ENCODE measurements around the gene OSBPL9.

Gene OSBPL9

GRCh38 chr1:51734896-51735745, 118.2 kb downstream of the OSBPL9 start:
- no peak for DNase-seq (ENCODE audit: low read depth, low spot score)

- no peak for DNase-seq (ENCODE audit: low read depth, low spot score)
Measured at GRCh38 chr1:51735746-51736254, 118.9 kb downstream of the OSBPL9 start.

DNA sequence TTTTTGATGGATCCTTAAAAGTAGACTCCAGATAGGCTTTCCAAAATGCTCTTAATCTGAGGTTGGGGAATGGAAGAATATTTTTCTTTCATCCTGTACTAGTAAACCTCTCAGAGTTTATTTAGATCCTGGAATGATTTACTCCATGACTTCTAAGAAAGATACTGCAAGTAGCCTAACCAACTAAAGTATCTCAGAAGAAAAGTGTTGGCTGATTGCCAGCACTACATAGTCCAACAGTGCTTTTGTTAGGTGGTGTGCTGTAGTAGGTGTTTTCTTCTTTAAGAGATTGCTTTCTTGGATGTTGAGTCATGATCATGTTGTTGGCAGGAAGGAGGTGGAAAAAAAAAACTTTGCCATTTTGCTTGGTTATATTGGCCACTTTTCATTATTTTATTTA, 119.8 kb downstream of the OSBPL9 start:
- no peak for DNase-seq (ENCODE audit: low read depth, low spot score)

DNA sequence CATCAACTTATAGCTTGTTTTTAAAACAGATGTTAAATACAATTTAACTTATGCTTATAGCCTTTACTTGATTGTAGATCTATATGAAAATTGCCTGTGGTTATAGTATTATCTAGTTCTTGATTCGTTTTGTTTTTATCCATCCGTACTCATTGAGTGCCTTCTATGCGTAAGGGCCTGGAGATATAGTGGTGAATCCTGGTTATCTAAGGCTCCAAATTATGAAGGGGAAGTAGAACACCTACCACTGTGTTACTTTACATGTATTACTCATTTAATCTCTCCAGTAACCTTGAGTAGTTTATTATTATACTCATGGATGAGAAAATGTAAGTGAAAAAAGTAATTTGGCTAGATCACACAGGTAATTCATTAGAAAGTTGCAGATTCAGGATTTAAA, 121.8 kb downstream of the OSBPL9 start:
- DNase-seq (ENCODE audit: low read depth, low spot score): no peak

- no peak for DNase-seq (ENCODE audit: low read depth, low spot score)
Measured at GRCh38 chr1:51740652-51741051, 123.8 kb downstream of the OSBPL9 start.

- no peak for DNase-seq (ENCODE audit: low read depth, low spot score)
Measured at GRCh38 chr1:51741121-51741681, 124.3 kb downstream of the OSBPL9 start.

GRCh38 chr1:51744506-51745303, 127.8 kb downstream of the OSBPL9 start:
- no peak for DNase-seq (ENCODE audit: low read depth, low spot score)

- no peak for DNase-seq (ENCODE audit: low read depth, low spot score)
Measured at GRCh38 chr1:51745304-51745570, 128.3 kb downstream of the OSBPL9 start.

- no peak for DNase-seq (ENCODE audit: low read depth, low spot score)
Measured at GRCh38 chr1:51749151-51749550, 132.3 kb downstream of the OSBPL9 start.

DNA sequence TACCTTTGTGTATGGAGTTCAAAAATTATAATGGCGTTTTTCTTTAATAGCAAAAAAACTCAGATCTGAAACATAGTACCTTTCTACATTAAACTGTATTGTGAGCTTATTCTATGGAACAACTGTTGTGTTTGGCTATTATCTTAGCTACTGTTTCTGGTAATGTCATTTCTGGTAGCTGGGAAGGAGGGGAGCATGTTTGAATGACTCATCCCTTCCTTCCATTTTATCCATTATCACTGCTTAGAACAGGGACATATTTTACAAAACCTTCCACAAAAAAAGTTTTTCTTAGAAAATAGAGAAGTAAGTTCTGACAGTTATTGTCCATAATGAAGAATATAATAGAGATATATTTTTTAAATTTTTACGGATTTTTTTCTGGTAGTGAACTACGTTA, 133.3 kb downstream of the OSBPL9 start:
- DNase-seq (ENCODE audit: low read depth, low spot score): no peak

GRCh38 chr1:51750729-51751128, 133.8 kb downstream of the OSBPL9 start:
- DNase-seq (ENCODE audit: low read depth, low spot score): no peak

- DNase-seq (ENCODE audit: low read depth, low spot score): no peak
Measured at GRCh38 chr1:51752073-51752948, 135.4 kb downstream of the OSBPL9 start.

GRCh38 chr1:51753969-51754368, 137.1 kb downstream of the OSBPL9 start:
- DNase-seq (ENCODE audit: low read depth, low spot score): no peak

DNA sequence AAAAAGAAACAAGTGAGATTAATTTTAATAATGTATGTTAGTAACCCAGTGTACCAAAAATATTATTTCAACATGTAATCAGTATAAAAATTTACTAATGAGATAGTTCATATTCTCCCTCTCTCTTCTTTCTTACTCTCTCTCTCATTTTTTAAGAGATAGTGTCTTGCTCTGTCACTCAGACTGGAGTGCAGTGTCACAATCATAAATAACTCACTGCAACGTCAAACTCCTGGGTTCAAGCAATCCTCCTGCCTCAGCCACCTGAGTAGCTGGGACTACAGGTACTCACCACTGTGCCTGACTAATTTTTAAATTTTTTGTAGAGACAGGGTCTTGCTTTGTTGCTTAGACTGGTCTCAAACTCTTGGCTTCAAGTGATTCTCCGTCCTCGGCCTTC, 137.8 kb downstream of the OSBPL9 start:
- DNase-seq (ENCODE audit: low read depth, low spot score): no peak

- no peak for DNase-seq (ENCODE audit: low read depth, low spot score)
Measured at GRCh38 chr1:51755437-51755836, 138.5 kb downstream of the OSBPL9 start.

DNA sequence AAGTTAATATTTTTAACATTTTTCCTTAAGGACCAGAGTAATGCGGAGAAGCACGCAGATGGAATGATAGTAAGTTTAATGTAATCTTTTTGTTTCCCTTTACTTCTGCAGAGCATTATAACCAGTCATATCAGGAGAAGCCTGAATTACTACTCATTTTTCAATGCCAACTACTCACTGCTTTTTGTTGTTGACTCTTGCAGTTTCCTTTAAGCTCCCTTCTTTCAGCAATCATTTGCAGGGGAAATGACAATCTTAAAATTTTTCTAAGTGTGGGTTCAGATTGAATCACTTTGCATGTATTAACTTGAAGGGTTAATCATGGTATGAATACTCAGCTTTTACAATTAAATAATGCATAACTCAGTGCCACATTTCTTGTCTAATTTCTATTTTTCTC, 139.4 kb downstream of the OSBPL9 start:
- DNase-seq (ENCODE audit: low read depth, low spot score): no peak

- DNase-seq (ENCODE audit: low read depth, low spot score): no peak
Measured at GRCh38 chr1:51758310-51758709, 141.4 kb downstream of the OSBPL9 start.

GRCh38 chr1:51760872-51761271, 144.0 kb downstream of the OSBPL9 start:
- DNase-seq (ENCODE audit: low read depth, low spot score): no peak

DNA sequence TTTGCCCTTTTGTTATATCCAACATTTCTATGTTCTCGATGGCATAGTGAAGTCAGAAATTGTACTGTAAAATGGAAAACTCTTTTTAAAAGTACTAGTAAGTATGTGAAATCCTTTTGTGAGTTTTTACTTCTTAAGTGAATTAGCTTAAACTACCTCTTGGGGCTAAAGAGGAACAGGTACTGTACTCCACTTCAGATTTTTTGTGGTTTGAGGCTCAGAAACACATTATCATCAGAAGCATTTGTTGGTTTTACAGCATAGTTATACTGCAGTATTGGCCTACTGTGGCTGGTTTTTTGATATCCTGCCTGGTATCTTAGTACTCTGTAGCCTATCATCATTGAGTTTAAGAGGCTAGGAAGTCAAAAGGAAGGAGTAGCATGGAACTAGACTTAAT, 144.5 kb downstream of the OSBPL9 start:
- DNase-seq (ENCODE audit: low read depth, low spot score): no peak

GRCh38 chr1:51768971-51769588, 152.2 kb downstream of the OSBPL9 start:
- DNase-seq (ENCODE audit: low read depth, low spot score): peak; percentile 9

- no peak for DNase-seq (ENCODE audit: low read depth, low spot score)
Measured at GRCh38 chr1:51776408-51776807, 159.5 kb downstream of the OSBPL9 start.
